Measurements from ENCODE around the gene EML1. TPM values are rescaled to one million over a fixed set of nuclear protein-coding genes. Genes with fewer than 3 reads are reported as not detected.

EML1 gene
- total RNA-seq, 1 experiment from 2014 or later = 12.0 TPM

GRCh38 chr14:99820702-99821331 is 27.6 kb downstream of the EML1 start:
- ATAC-seq = no peak
- no peaks in the 10 kb centered on the region for H3K9me2 ChIP-seq (replicated peaks; ENCODE audit: low read length)
- H3K27ac ChIP-seq (ENCODE audit: low read length) = no peak overlapping the region
- no peaks in the 10 kb centered on the region for H3F3A ChIP-seq (ENCODE audit: low read length, unreplicated experiment)
- H3K4me2 ChIP-seq (ENCODE audit: low read length) = no peak overlapping the region
- H3K9me3 ChIP-seq (ENCODE audit: low read length) = no peaks in the 10 kb centered on the region
- TF ChIP-seq CTCF (conservative IDR thresholded peaks at IDR 0.05; ENCODE audit: low read depth, low read length) (no peak), EZH2 (IDR thresholded peaks at IDR 0.05; ENCODE audit: low read length, unreplicated experiment) (no peak), EZH2phosphoT487 (IDR thresholded peaks at IDR 0.05; ENCODE audit: borderline replicate concordance, low read length) (no peak)
- no peaks in the 10 kb centered on the region for H3K27me3 ChIP-seq (ENCODE audit: low read length)
- ChIA-PET CTCF (no interaction called here), POLR2A (ENCODE audit: unreplicated experiment) (no interaction called here)
- no TSS peak for BruUV-seq (replicated peaks)
- H3K4me1 ChIP-seq (ENCODE audit: insufficient read depth, low read length) = peaks cover 13% of the 10 kb centered on the region
- DNase-seq = no peak
- no peak overlapping the region for H3K4me3 ChIP-seq (ENCODE audit: low read length)
- H3K9ac ChIP-seq (ENCODE audit: low read length) = no peak overlapping the region
- no peak overlapping the region for H2AFZ ChIP-seq (ENCODE audit: low read length)
- no peaks in the 10 kb centered on the region; the same call in 1 of the 2 replicates for H4K20me1 ChIP-seq (ENCODE audit: low read length)
- no peaks in the 10 kb centered on the region for H3K36me3 ChIP-seq (ENCODE audit: low read depth, low read length)
- H3K79me2 ChIP-seq (ENCODE audit: low read length) = no peaks in the 10 kb centered on the region
- intact Hi-C loops (cut with micrococcal nuclease) = no loop called here

GRCh38 chr14:99821519-99822508 is 28.6 kb downstream of the EML1 start:
- Histone ChIP-seq H3K9me2 (replicated peaks; ENCODE audit: low read length) (no peaks in the 10 kb centered on the region), H3K9ac (ENCODE audit: low read length) (no peak overlapping the region), H3K79me2 (ENCODE audit: low read length) (no peaks in the 10 kb centered on the region), H3K4me3 (ENCODE audit: low read length) (no peak overlapping the region), H3K27me3 (ENCODE audit: low read length) (no peaks in the 10 kb centered on the region), H2AFZ (ENCODE audit: low read length) (no peak overlapping the region), H3K36me3 (ENCODE audit: low read depth, low read length) (no peaks in the 10 kb centered on the region), H3K9me3 (ENCODE audit: low read length) (no peaks in the 10 kb centered on the region), H4K20me1 (ENCODE audit: low read length) (no peaks in the 10 kb centered on the region; the same call in 1 of the 2 replicates), H3K27ac (ENCODE audit: low read length) (no peak overlapping the region), H3K4me2 (ENCODE audit: low read length) (no peak overlapping the region), H3K4me1 (ENCODE audit: insufficient read depth, low read length) (peaks cover 13% of the 10 kb centered on the region), H3F3A (ENCODE audit: low read length, unreplicated experiment) (no peaks in the 10 kb centered on the region)
- CTCF ChIA-PET = no interaction called here
- DNase-seq (peak; percentile 71), ATAC-seq (peak; percentile 86)
- intact Hi-C loops (cut with micrococcal nuclease) = no loop called here
- BruUV-seq (replicated peaks) = no TSS peak
- POLR2A ChIA-PET (ENCODE audit: unreplicated experiment) = interaction anchor here (0.6 to 0.7 kb wide), 2 partner anchors 29 to 285 kb away, joined by 3 read pairs; partner anchors contain the start of gene EML1
- TF ChIP-seq EZH2 (IDR thresholded peaks at IDR 0.05; ENCODE audit: low read length, unreplicated experiment) (no peak), CTCF (conservative IDR thresholded peaks at IDR 0.05; ENCODE audit: low read depth, low read length) (no peak), EZH2phosphoT487 (IDR thresholded peaks at IDR 0.05; ENCODE audit: borderline replicate concordance, low read length) (no peak)

Data from PC-3 (cell line).